GM18505 (cell line): ENCODE measurements around the gene SIGLEC10.

Source experiments
- ATAC-seq: cut with Tn5 transposase; IDR thresholded peaks from one replicate; pipeline ENCODE4 v1.9.1; 2021; ENCODE audit not compliant: unreplicated experiment
- POLR2A ChIP-seq: IDR thresholded peaks from 4 replicates; pipeline ENCODE4 v1.6.1; 2011; ENCODE audit warnings: borderline replicate concordance; ENCODE audit not compliant: insufficient read depth, insufficient read length; ENCODE audit errors: extremely low read depth

The SIGLEC10 gene

DNA sequence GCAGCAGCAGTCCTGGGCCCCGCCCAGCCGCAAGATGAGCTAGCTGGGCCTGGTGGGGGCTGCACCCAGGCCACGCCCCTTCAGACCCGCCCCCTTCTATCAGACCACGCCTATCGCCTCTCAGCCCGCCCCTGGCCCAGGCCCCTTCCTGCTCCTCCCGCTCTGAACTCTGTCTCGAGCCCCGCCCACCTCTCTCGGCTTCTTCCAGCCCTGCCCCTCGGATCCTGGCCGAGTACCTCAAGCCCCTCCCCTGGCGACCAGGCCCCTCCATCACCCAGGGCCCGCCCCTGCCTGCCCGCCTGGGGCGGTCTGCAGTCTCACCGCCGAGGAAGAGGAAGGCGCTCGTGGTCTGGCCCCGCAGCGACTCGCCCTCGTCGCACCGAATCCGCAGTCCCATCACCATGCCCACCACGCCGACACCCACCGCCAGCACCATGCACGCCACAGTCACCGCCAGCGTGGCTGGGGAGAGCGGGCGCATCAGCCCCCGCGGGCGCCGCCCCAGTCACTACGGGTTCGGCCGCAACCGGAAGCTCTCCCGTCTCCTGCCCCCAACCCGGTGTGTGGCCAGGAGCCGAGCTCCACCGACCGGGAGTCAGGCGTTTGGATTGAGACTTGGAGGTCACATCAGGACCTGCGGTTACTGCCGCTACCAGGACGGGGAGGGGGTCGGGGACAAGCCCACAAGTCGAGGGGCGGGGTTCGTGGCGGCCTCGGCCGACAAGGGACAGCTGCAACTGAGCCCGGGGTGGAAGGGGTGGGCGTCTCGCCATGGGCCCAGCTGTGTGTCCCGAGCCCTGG, 49.7 kb downstream of the SIGLEC10 start:
- peak; percentile 67 for ATAC-seq
- peak; percentile 73 for TF ChIP-seq POLR2A

GRCh38 chr19:51367255-51367564, 50.2 kb downstream of the SIGLEC10 start:
- no peak for TF ChIP-seq POLR2A
- no peak for ATAC-seq

- peak; percentile 2 for ATAC-seq
These were observed 50.8 kb downstream of the SIGLEC10 start for GRCh38 chr19:51366389-51367254.

GRCh38 chr19:51365965-51366388, 51.5 kb downstream of the SIGLEC10 start, which contains the start of gene ETFB:
Gene ETFB (minus strand): TSS chr19:51366388. CDS start chr19:51366326, 62 bp downstream.
- peak; percentile 70 for TF ChIP-seq POLR2A
- ATAC-seq: no peak

More at GRCh38 chr19:51366389-51367254, 50.8 kb downstream of the SIGLEC10 start:
- peak; percentile 78 for TF ChIP-seq POLR2A

DNA sequence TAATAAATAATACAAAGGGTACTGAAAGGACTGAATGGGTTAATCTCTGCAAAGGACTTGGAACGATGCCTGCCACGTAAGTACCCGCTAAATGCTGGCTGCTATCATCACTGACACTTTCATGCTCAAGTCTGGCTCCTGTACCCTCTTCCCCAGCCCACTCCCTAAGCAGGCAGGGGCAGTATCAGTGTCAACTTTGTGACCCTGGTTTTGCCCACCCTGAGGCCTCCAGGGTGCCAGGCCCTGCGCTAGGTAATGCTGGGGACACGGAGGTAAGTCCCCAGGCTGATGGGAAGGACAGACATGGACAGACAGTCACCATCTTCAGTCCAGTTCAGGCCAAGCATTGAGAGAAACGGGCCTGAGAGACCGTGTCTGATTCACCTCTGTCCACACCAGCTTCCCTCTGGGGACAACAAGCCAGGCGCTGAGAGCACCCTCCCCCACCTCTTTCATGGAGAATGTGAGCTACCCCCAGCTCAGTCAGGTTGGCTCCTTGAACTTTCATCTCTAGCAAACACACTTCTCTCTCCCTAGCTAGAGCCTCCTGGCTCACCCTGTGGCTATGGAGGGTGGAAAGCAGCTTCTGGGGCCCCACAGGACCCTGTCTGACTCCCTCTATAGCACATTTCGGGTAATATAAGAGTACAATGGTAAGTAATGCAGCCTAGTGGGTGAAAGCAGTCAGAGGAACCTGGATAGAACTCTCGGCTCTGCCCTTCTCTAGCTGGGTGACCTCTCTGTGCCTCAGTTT, 52.1 kb downstream of the SIGLEC10 start:
- ATAC-seq: no peak

GRCh38 chr19:51364200-51365106, 53.0 kb downstream of the SIGLEC10 start:
- no peak for TF ChIP-seq POLR2A
- ATAC-seq: no peak

More for the DNA sequence above, 52.1 kb downstream of the SIGLEC10 start:
- TF ChIP-seq POLR2A: no peak

DNA sequence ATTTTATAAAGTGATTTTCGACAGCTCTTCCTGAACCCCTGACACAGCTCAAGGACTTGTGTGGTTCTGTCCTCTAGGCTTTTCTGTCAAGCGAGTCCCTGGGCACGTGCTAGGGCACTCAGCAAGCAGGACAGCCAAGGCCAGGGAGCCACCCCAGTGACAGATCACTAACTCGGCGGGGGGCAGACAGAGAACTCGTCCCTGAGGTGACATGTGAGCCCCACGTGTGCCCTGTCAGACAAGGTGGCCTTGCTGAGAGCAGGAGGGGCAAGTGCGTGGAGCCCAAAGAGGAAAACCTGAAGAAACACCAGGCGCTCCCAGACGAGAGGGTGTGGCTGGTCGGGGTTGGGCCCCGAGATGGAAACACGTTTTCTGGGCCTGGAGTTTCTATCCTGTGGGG, 56.2 kb downstream of the SIGLEC10 start:
- no peak for TF ChIP-seq POLR2A
- ATAC-seq: no peak
